H1 (cell line): Measurements from ENCODE around the gene DMXL1. TPM values are rescaled to one million over a fixed set of nuclear protein-coding genes. Genes with fewer than 3 reads are reported as not detected.

Experiments
- CTCF ChIA-PET: fragments of 300-600 bp; sonication (Branson Sonifier 250); formaldehyde crosslinking; loops from one replicate; lab custom pipeline; 2021; ENCODE audit not compliant: partially characterized antibody; lab: Charles Lee
- POLR2A ChIA-PET: fragments of 300-600 bp; sonication (Branson Sonifier 250); formaldehyde crosslinking; loops from one replicate; lab custom pipeline; 2021; ENCODE audit warnings: inconsistent platforms; ENCODE audit not compliant: partially characterized antibody; lab: Charles Lee
- DNase-seq, 2 experiments: peaks; one replicate each; pipeline versions ENCODE4 v3.0.0 to v3.0.0-alpha.2; 2010 to 2022; ENCODE audit warnings: low spot score in 2 of 2, low read depth in 1 of 2, mixed read lengths in 1 of 2
- FAIRE-seq: peaks from 2 replicates; lab custom pipeline; 2011; peaks lifted over from hg19 to GRCh38; lab: Jason Lieb, UNC
- H2AFZ ChIP-seq: 2 replicates; pipeline ENCODE4 v1.8.1; 2012; ENCODE audit warnings: low read length, inconsistent platforms
- H2AK5ac ChIP-seq: 2 replicates; pipeline ENCODE4 v1.6.1; 2013; ENCODE audit warnings: low read depth, low read length
- H2BK120ac ChIP-seq: replicated peaks from 2 replicates; pipeline ENCODE3; 2013; ENCODE audit warnings: low read depth, low read length, inconsistent platforms
- H2BK12ac ChIP-seq: 2 replicates; pipeline ENCODE4 v1.6.1; 2013; ENCODE audit warnings: low read depth, low read length
- H2BK15ac ChIP-seq: 2 replicates; pipeline ENCODE4 v1.6.1; 2013; ENCODE audit warnings: low read length
- H2BK20ac ChIP-seq: 2 replicates; pipeline ENCODE4 v1.6.1; 2013; ENCODE audit warnings: low read length
- H2BK5ac ChIP-seq: 2 replicates; pipeline ENCODE4 v1.6.1; 2013; ENCODE audit warnings: low read depth, low read length
- H3K14ac ChIP-seq: 2 replicates; pipeline ENCODE4 v1.6.1; 2013; ENCODE audit warnings: inconsistent platforms; ENCODE audit not compliant: insufficient read length
- H3K18ac ChIP-seq: 2 replicates; pipeline ENCODE4 v1.6.1; 2013; ENCODE audit warnings: low read length; ENCODE audit errors: extremely low read depth
- H3K23ac ChIP-seq: 2 replicates; pipeline ENCODE4 v1.6.1; 2013; ENCODE audit warnings: inconsistent platforms; ENCODE audit not compliant: insufficient read length
- H3K23me2 ChIP-seq: 2 replicates; pipeline ENCODE4 v1.6.1; 2013; ENCODE audit warnings: low read depth, low read length
- H3K27ac ChIP-seq: 2 replicates; pipeline ENCODE4 v1.6.1; 2011; ENCODE audit warnings: low read depth, low read length, inconsistent platforms
- H3K27me3 ChIP-seq, 4 experiments: replicated peaks in 1 of 4; 1 replicate in 1 of 4; 2 replicates in 3 of 4; pipeline versions ENCODE4 v1.6.1 to v1.8.1; 2011 to 2013; ENCODE audit warnings: low read length in 3 of 4, mild to moderate bottlenecking in 3 of 4, inconsistent platforms in 2 of 4, mixed read lengths in 2 of 4, moderate library complexity in 1 of 4; ENCODE audit not compliant: control insufficient read depth in 3 of 4, insufficient read depth in 3 of 4; ENCODE audit errors: extremely low read depth in 1 of 4
- H3K36me3 ChIP-seq, 4 experiments: 2 replicates each; pipeline versions ENCODE4 v1.6.1 to v1.8.1; 2011 to 2013; ENCODE audit warnings: mild to moderate bottlenecking in 4 of 4, low read length in 3 of 4, moderate library complexity in 2 of 4, control low read depth in 1 of 4, inconsistent platforms in 1 of 4; ENCODE audit not compliant: insufficient read depth in 4 of 4, control insufficient read depth in 2 of 4
- H3K4ac ChIP-seq: replicated peaks from 2 replicates; pipeline ENCODE3; 2013; ENCODE audit warnings: low read length, low read depth, mixed read lengths, inconsistent platforms; ENCODE audit not compliant: insufficient read length
- H3K4me1 ChIP-seq, 4 experiments: replicated peaks in 1 of 4; 1 replicate in 1 of 4; 2 replicates in 3 of 4; pipeline versions ENCODE4 v1.6.1 to v1.8.1; 2011 to 2013; ENCODE audit warnings: low read length in 3 of 4, inconsistent platforms in 2 of 4, mixed read lengths in 1 of 4; ENCODE audit not compliant: insufficient read depth in 4 of 4, control insufficient read depth in 3 of 4
- H3K4me2 ChIP-seq, 2 experiments: 2 replicates each; pipeline versions ENCODE4 v1.6.1 to v1.8.1; 2011 to 2013; ENCODE audit warnings: low read depth in 2 of 2, low read length in 2 of 2, control low read depth in 1 of 2, inconsistent platforms in 1 of 2, mild to moderate bottlenecking in 1 of 2; ENCODE audit not compliant: insufficient read depth in 1 of 2
- H3K4me3 ChIP-seq, 4 experiments: fragments of 200-600, 300-600 bp in 1 of 4; sonication (generic), shearing (Covaris generic), sonication (Bioruptor Twin) in 1 of 4; 2 replicates each; pipeline versions ENCODE4 v1.5.1 to v1.8.1; 2011 to 2016; ENCODE audit warnings: low read length in 4 of 4, low read depth in 3 of 4, control low read depth in 2 of 4, inconsistent platforms in 2 of 4, mild to moderate bottlenecking in 2 of 4, mixed read lengths in 1 of 4, moderate library complexity in 1 of 4; ENCODE audit not compliant: insufficient read depth in 2 of 4; ENCODE audit errors: extremely low read depth in 1 of 4
- H3K56ac ChIP-seq: replicated peaks from 2 replicates; pipeline ENCODE3; 2013; ENCODE audit warnings: low read depth, mild to moderate bottlenecking, mixed read lengths, low read length, inconsistent platforms; ENCODE audit not compliant: insufficient read length
- H3K79me1 ChIP-seq: 2 replicates; pipeline ENCODE4 v1.6.1; 2013; ENCODE audit warnings: low read depth, low read length, control low read depth
- H3K79me2 ChIP-seq, 2 experiments: 2 replicates each; pipeline versions ENCODE4 v1.6.1 to v1.8.1; 2012 to 2013; ENCODE audit warnings: low read length in 2 of 2, mild to moderate bottlenecking in 2 of 2, inconsistent platforms in 1 of 2; ENCODE audit not compliant: insufficient read depth in 2 of 2, control insufficient read depth in 1 of 2
- H3K9ac ChIP-seq, 4 experiments: replicated peaks in 1 of 4; 1 replicate in 1 of 4; 2 replicates in 3 of 4; pipeline versions ENCODE4 v1.6.1 to v1.8.1; 2011 to 2013; ENCODE audit warnings: low read depth in 3 of 4, low read length in 3 of 4, control low read depth in 2 of 4, mild to moderate bottlenecking in 2 of 4, moderate library complexity in 2 of 4, inconsistent platforms in 1 of 4; ENCODE audit errors: extremely low read depth in 1 of 4
- H3K9me3 ChIP-seq, 2 experiments: 2 replicates each; pipeline versions ENCODE4 v1.6.1 to v1.8.1; 2012 to 2013; ENCODE audit warnings: mild to moderate bottlenecking in 2 of 2, moderate library complexity in 2 of 2, control low read depth in 1 of 2, inconsistent platforms in 1 of 2, low read depth in 1 of 2, low read length in 1 of 2, mixed read lengths in 1 of 2; ENCODE audit not compliant: insufficient read depth in 2 of 2
- H4K20me1 ChIP-seq, 2 experiments: replicated peaks in 1 of 2; 2 replicates each; pipeline versions ENCODE3 to v1.8.1; 2011 to 2013; ENCODE audit warnings: inconsistent platforms in 2 of 2, low read length in 2 of 2, mild to moderate bottlenecking in 1 of 2; ENCODE audit not compliant: insufficient read depth in 2 of 2, control insufficient read depth in 1 of 2
- H4K5ac ChIP-seq: 2 replicates; pipeline ENCODE4 v1.6.1; 2013; ENCODE audit warnings: low read length, low read depth, mixed read lengths, inconsistent platforms; ENCODE audit not compliant: insufficient read length
- H4K8ac ChIP-seq: 2 replicates; pipeline ENCODE4 v1.8.0; 2013; ENCODE audit warnings: mild to moderate bottlenecking, moderate library complexity, low read length, inconsistent platforms; ENCODE audit not compliant: insufficient read depth; ENCODE audit errors: extremely low read depth
- H4K91ac ChIP-seq: replicated peaks from 2 replicates; pipeline ENCODE3; 2013; ENCODE audit warnings: low read length, mixed read lengths, inconsistent platforms; ENCODE audit not compliant: insufficient read length
- SAP30 ChIP-seq: fragments of 300-600 bp; sonication (generic); IDR thresholded peaks from 2 replicates; pipeline ENCODE4 v1.7.1; 2012; ENCODE audit warnings: low read length, moderate library complexity, mild to moderate bottlenecking, inconsistent platforms; ENCODE audit not compliant: insufficient read depth, insufficient replicate concordance
- TBP ChIP-seq: IDR thresholded peaks from 2 replicates; pipeline ENCODE4 v1.6.1; 2011; ENCODE audit warnings: low read depth, low read length, improper control_type of control experiment
- USF2 ChIP-seq: IDR thresholded peaks from 2 replicates; pipeline ENCODE4 v1.6.1; 2011; ENCODE audit warnings: low read length, improper control_type of control experiment
- WGBS, 2 experiments: shearing (Covaris generic) in 1 of 2; methylation state at CpG; one replicate each; pipeline versions ENCODE4 v1.1.6 to v1.1.7; 2013 to 2015; ENCODE audit warnings: low lambda C conversion rate in 2 of 2, mixed read lengths in 2 of 2, inconsistent platforms in 1 of 2, low coverage in 1 of 2, missing lambda C conversion rate in 1 of 2; ENCODE audit not compliant: insufficient replicate concordance in 2 of 2, insufficient coverage in 1 of 2, insufficient read length in 1 of 2; ENCODE audit errors: extremely low coverage in 1 of 2, missing lambda C conversion rate in 1 of 2; 5-methylcytosine and 5-hydroxymethylcytosine counted together
- polyA plus RNA-seq, 7 experiments: library from polyadenylated mRNA; depleted of rRNA in 3 of 7; stranded (reverse) in 5 of 7; unstranded in 2 of 7; fragments of >200 nt in 5 of 7; fragments of 200-250 nt in 2 of 7; gene quantifications; 1 replicate in 5 of 7; 2 replicates in 1 of 7; 4 replicates in 1 of 7; pipeline versions ENCODE4 v1.2.1 to v1.2.3, GENCODE V29; 2011 to 2013; ENCODE audit warnings: missing spikeins in 2 of 7, mixed read lengths in 2 of 7
- total RNA-seq: library from RNA; stranded (reverse); fragmentation: NEBNext Ultra II Directional; extraction: Animal tissue kit (Norgen Biotek cat#: 25700); gene quantifications from 2 replicates; pipeline ENCODE4 v1.2.1, GENCODE V29; 2021

Gene DMXL1
- total and polyA plus RNA-seq, 2 of the 8 experiments (the other 6 are each of a cell fraction or from before 2014, with no cell fraction given) = 10.1 to 43.9 TPM

GRCh38 chr5:119292701-119293515 lies 222.0 kb downstream of the DMXL1 start:
- CTCF ChIA-PET = no interaction called here
- DNase-seq = no peak

More at GRCh38 chr5:119292701-119293515, 222.0 kb downstream of the DMXL1 start:
- Histone ChIP-seq H2BK15ac (no peak overlapping the region), H2AK5ac (no peak overlapping the region), H3K56ac (no peak overlapping the region), H3K79me2 (peaks cover 0 to 2% of the 10 kb centered on the region in 2 experiments; a peak in 2 of 4 replicates), H3K9me3 (no peaks in the 10 kb centered on the region), H3K9ac (no peak overlapping the region), H2BK120ac (no peak overlapping the region), H3K14ac (no peak overlapping the region), H3K4me2 (no peak overlapping the region), H2BK12ac (no peak overlapping the region), H3K4me3 (no peak overlapping the region), H3K18ac (no peak overlapping the region), H4K5ac (no peak overlapping the region), H2BK20ac (no peak overlapping the region), H3K27me3 (no peaks in the 10 kb centered on the region), H3K4ac (no peak overlapping the region), H3K23me2 (no peaks in the 10 kb centered on the region), H3K36me3 (no peaks in the 10 kb centered on the region), H2AFZ (no peak overlapping the region), H2BK5ac (no peak overlapping the region), H4K20me1 (no peaks in the 10 kb centered on the region), H4K91ac (no peak overlapping the region), H4K8ac (no peak overlapping the region), H3K4me1 (peaks cover 0 to 8% (median 3%) of the 10 kb centered on the region in 4 experiments; a peak in 4 of 7 replicates), H3K23ac (no peak overlapping the region), H3K27ac (no peak overlapping the region), H3K79me1 (no peaks in the 10 kb centered on the region; the same call in 1 of the 2 replicates)
- 87% methylated on average over 3 of the region's 3 CpGs; no CpG with 5 or more reads in 1 of the 2 experiments for WGBS, 2 experiments
- TF ChIP-seq USF2 = no peak
- no peak for TF ChIP-seq TBP
- TF ChIP-seq SAP30 = no peak
- POLR2A ChIA-PET = no interaction called here
- FAIRE-seq = no peak
